SK-N-SH treated with all-trans-retinoic acid at 6 μM for 48 hours (cell line): ENCODE measurements around the gene HDAC4.

Experiments
- CREB5 ChIP-seq: fragments of 250-450 bp; sonication (Bioruptor Pico); IDR thresholded peaks from 2 replicates; pipeline ENCODE4 v1.5.1; 2020; ENCODE audit warnings: low read depth, mild to moderate bottlenecking, moderate library complexity
- RARB ChIP-seq: fragments of 250-450 bp; sonication (Bioruptor Pico); IDR thresholded peaks from 2 replicates; pipeline ENCODE4 v1.8.0; 2021; ENCODE audit warnings: mild to moderate bottlenecking, moderate library complexity
- TOX ChIP-seq: fragments of 250-450 bp; sonication (Bioruptor Pico); IDR thresholded peaks from 2 replicates; pipeline ENCODE4 v1.8.0; 2021; ENCODE audit warnings: mild to moderate bottlenecking, moderate library complexity, borderline replicate concordance
- TF ChIP-seq, protein P1 (sequence below): fragments of 250-450 bp; sonication (Bioruptor Pico); IDR thresholded peaks from 2 replicates; pipeline ENCODE4 v1.5.1; 2021; ENCODE audit warnings: mild to moderate bottlenecking, moderate library complexity
- TF ChIP-seq, protein P2 (sequence below): fragments of 250-450 bp; sonication (Bioruptor Pico); IDR thresholded peaks from 2 replicates; pipeline ENCODE4 v1.8.0; 2020; ENCODE audit warnings: mild to moderate bottlenecking, moderate library complexity, borderline replicate concordance

DNA sequence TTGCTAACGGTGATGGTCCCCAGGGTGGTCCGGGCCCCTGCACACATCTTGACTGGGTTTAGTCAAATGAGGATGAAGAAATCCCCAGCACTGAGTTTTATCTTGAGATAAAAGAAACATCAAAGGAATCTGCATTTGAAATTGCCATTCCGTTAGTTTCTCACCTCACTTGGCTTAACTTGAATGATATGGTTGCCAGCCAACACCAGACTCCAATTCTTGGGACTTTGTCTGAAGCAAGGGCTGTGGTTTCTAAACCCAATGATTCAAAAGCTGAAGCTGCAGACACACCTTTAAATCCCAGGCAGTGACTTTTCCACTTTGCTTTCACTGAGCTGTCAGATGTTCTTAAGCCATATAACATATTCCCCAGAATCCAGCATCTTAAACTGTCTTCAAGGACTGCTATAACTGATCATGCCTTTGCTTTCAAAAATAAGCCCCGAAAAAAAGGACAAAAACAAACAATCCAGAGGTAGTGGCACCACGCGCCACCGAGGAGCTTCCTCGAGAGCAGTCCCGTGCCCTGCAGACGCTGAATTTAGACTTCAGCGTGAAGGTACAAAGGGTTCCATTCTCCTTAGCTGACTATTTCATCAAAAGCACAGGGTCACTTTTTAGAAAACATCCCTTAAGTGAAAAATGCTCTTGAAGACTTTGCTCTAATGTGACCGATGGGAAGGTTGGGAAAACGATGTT, 189.3 kb downstream of the HDAC4 start:
- TF ChIP-seq TOX: no peak
- no peak for TF ChIP-seq CREB5 (CRISPR knock-in tag)
- TF ChIP-seq, protein P1, sequence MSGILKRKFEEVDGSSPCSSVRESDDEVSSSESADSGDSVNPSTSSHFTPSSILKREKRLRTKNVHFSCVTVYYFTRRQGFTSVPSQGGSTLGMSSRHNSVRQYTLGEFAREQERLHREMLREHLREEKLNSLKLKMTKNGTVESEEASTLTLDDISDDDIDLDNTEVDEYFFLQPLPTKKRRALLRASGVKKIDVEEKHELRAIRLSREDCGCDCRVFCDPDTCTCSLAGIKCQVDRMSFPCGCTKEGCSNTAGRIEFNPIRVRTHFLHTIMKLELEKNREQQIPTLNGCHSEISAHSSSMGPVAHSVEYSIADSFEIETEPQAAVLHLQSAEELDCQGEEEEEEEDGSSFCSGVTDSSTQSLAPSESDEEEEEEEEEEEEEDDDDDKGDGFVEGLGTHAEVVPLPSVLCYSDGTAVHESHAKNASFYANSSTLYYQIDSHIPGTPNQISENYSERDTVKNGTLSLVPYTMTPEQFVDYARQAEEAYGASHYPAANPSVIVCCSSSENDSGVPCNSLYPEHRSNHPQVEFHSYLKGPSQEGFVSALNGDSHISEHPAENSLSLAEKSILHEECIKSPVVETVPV (CRISPR knock-in tag): no peak
- TF ChIP-seq RARB (CRISPR knock-in tag): no peak
- TF ChIP-seq, protein P2, sequence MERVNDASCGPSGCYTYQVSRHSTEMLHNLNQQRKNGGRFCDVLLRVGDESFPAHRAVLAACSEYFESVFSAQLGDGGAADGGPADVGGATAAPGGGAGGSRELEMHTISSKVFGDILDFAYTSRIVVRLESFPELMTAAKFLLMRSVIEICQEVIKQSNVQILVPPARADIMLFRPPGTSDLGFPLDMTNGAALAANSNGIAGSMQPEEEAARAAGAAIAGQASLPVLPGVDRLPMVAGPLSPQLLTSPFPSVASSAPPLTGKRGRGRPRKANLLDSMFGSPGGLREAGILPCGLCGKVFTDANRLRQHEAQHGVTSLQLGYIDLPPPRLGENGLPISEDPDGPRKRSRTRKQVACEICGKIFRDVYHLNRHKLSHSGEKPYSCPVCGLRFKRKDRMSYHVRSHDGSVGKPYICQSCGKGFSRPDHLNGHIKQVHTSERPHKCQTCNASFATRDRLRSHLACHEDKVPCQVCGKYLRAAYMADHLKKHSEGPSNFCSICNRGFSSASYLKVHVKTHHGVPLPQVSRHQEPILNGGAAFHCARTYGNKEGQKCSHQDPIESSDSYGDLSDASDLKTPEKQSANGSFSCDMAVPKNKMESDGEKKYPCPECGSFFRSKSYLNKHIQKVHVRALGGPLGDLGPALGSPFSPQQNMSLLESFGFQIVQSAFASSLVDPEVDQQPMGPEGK (CRISPR knock-in tag): no peak
